BJ (cell line): Measurements from ENCODE around the gene S100Z. TPM values are rescaled to one million over a fixed set of nuclear protein-coding genes. Genes with fewer than 3 reads are reported as not detected.

Experiments used
- CTCF ChIA-PET: fragments of 350-600 bp; formaldehyde crosslinking; extraction: SDS; loops from one replicate; lab custom pipeline; 2021; ENCODE audit warnings: antibody characterized with exemption, inconsistent platforms; lab: Yijun Ruan, JAX
- POLR2A ChIA-PET: fragments of 300-600 bp; sonication (Branson Sonifier 250); formaldehyde crosslinking; extraction: SDS; loops from one replicate; lab custom pipeline; 2021; ENCODE audit warnings: antibody characterized with exemption; lab: Charles Lee
- DNase-seq: peaks from one replicate; pipeline ENCODE4 v3.0.0-alpha.2; 2011; ENCODE audit warnings: low read depth
- H3K27me3 ChIP-seq: 2 replicates; pipeline ENCODE4 v1.6.0; 2011; ENCODE audit warnings: low read length; ENCODE audit not compliant: control insufficient read depth, insufficient read depth
- H3K36me3 ChIP-seq: 2 replicates; pipeline ENCODE4 v1.5.1; 2011; ENCODE audit warnings: low read length; ENCODE audit not compliant: control insufficient read depth, insufficient read depth
- H3K4me3 ChIP-seq: 2 replicates; pipeline ENCODE4 v1.5.1; 2011; ENCODE audit warnings: low read depth, mild to moderate bottlenecking, control low read depth, low read length
- CTCF ChIP-seq: IDR thresholded peaks from 2 replicates; pipeline ENCODE4 v1.5.1; 2011; ENCODE audit warnings: low read depth, mild to moderate bottlenecking, control low read depth, inconsistent platforms, low read length, moderate library complexity; ENCODE audit not compliant: insufficient read depth
- polyA plus RNA-seq: library from polyadenylated mRNA; depleted of rRNA; stranded (reverse); fragments of >200 nt; gene quantifications from 2 replicates; pipeline ENCODE4 v1.2.3, GENCODE V29; 2011; rRNA removed
- small RNA-seq: library from RNA; depleted of rRNA; stranded (forward); fragments of <200 nt; gene quantifications from one replicate; pipeline ENCODE3, GENCODE V24; 2012; ENCODE audit warnings: low replicate concordance, low read depth; ENCODE audit not compliant: insufficient read length

The S100Z gene
- polyA plus RNA-seq, 1 experiment, result not detected

GRCh38 chr5:76960004-76960625, 110.3 kb downstream of the S100Z start:
- no peak for TF ChIP-seq CTCF
- H3K36me3 ChIP-seq, result no peaks in the 10 kb centered on the region
- DNase-seq, result no peak
- H3K4me3 ChIP-seq, result no peak overlapping the region
- CTCF ChIA-PET, result no interaction called here
- POLR2A ChIA-PET, result no interaction called here
- peaks cover 9% of the 10 kb centered on the region; the same call in 1 of the 2 replicates for H3K27me3 ChIP-seq

GRCh38 chr5:76964060-76964459, 114.2 kb downstream of the S100Z start:
- Histone ChIP-seq H3K36me3 (no peaks in the 10 kb centered on the region), H3K27me3 (peaks cover 12% of the 10 kb centered on the region), H3K4me3 (no peak overlapping the region)
- no peak for TF ChIP-seq CTCF
- no peak for DNase-seq
- POLR2A ChIA-PET, result no interaction called here
- CTCF ChIA-PET, result no interaction called here

Small RNA genes lying within 50 kb of the gene (small RNA-seq; reads per million reads assigned to genes)
- gene RN7SL208P, result not detected
- gene RNU6ATAC36P, result not detected

Other genes with a start within 250 kb of the S100Z start
- gene F2RL2, start 226.6 kb upstream of the S100Z start, polyA plus RNA-seq, result 48.8 and 60.8 TPM in 2 replicates
- gene F2R, start 133.9 kb upstream of the S100Z start, polyA plus RNA-seq, result 50.4 and 53.9 TPM in 2 replicates
- gene F2RL1, start 31.0 kb upstream of the S100Z start, polyA plus RNA-seq, result 0.15 and 0.16 TPM in 2 replicates
- 0.05 TPM in 1 of 2 replicates, not detected in the other for gene CRHBP, start 103.0 kb downstream of the S100Z start, polyA plus RNA-seq
- gene AGGF1, start 180.4 kb downstream of the S100Z start, polyA plus RNA-seq, result 8.3 and 14.4 TPM in 2 replicates
- 5.0 and 6.2 TPM in 2 replicates for gene ZBED3, start 237.3 kb downstream of the S100Z start, polyA plus RNA-seq